Coronary artery (tissue), 2 donors: ENCODE results near the gene DNAJC11.

ENCODE experiments used
- DNase-seq: peaks from one replicate; pipeline ENCODE4 v3.0.0-alpha.2; 2017; ENCODE audit warnings: low spot score
- H3K27ac ChIP-seq, 2 donors: fragments of 200-600 bp; sonication (generic); one replicate each; pipeline ENCODE4 v1.5.1; 2016 to 2019
- H3K4me3 ChIP-seq: fragments of 200-600 bp; sonication (generic); 2 replicates; pipeline ENCODE4 v1.5.1; 2016; ENCODE audit warnings: mild to moderate bottlenecking, moderate library complexity
- TF ChIP-seq, protein P1 (sequence below): fragments of 200-600 bp; sonication (generic); IDR thresholded peaks from one replicate; pipeline ENCODE4 v1.5.1; 2019; ENCODE audit warnings: antibody characterized with exemption

Gene DNAJC11

DNA sequence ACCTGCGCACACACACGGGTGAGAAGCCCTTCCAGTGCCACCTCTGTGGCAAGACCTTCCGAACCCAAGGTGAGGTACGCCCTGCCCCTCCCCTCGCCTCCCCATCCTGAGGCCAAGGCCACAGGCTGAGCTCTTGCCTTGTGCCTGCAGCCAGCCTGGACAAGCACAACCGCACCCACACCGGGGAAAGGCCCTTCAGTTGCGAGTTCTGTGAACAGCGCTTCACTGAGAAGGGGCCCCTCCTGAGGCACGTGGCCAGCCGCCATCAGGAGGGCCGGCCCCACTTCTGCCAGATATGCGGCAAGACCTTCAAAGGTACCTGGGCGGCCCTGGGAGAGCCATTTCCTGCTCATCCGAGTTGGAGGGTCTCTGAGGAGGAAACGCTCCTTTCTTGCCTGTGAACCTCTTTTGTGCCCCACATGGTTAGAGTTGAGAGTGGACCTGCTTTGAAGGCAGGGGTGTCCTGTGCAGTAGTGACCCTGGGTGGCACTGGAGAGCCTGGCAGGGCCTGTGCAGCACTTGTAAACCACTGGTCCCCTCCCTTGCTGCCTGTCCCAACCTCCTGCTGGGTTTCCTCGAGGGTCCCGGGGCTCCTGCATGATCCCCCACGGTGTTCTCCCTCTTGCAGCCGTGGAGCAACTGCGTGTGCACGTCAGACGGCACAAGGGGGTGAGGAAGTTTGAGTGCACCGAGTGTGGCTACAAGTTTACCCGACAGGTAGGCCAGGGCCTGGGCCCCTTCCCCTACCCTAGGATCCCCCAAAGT lies 113.3 kb downstream of the DNAJC11 start:
- Histone ChIP-seq H3K27ac (peak overlapping the region in 1 of 2 donors; percentile 37), H3K4me3 (no peak overlapping the region)
- DNase-seq: no peak
- TF ChIP-seq, protein P1, sequence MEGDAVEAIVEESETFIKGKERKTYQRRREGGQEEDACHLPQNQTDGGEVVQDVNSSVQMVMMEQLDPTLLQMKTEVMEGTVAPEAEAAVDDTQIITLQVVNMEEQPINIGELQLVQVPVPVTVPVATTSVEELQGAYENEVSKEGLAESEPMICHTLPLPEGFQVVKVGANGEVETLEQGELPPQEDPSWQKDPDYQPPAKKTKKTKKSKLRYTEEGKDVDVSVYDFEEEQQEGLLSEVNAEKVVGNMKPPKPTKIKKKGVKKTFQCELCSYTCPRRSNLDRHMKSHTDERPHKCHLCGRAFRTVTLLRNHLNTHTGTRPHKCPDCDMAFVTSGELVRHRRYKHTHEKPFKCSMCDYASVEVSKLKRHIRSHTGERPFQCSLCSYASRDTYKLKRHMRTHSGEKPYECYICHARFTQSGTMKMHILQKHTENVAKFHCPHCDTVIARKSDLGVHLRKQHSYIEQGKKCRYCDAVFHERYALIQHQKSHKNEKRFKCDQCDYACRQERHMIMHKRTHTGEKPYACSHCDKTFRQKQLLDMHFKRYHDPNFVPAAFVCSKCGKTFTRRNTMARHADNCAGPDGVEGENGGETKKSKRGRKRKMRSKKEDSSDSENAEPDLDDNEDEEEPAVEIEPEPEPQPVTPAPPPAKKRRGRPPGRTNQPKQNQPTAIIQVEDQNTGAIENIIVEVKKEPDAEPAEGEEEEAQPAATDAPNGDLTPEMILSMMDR: no peak

DNA sequence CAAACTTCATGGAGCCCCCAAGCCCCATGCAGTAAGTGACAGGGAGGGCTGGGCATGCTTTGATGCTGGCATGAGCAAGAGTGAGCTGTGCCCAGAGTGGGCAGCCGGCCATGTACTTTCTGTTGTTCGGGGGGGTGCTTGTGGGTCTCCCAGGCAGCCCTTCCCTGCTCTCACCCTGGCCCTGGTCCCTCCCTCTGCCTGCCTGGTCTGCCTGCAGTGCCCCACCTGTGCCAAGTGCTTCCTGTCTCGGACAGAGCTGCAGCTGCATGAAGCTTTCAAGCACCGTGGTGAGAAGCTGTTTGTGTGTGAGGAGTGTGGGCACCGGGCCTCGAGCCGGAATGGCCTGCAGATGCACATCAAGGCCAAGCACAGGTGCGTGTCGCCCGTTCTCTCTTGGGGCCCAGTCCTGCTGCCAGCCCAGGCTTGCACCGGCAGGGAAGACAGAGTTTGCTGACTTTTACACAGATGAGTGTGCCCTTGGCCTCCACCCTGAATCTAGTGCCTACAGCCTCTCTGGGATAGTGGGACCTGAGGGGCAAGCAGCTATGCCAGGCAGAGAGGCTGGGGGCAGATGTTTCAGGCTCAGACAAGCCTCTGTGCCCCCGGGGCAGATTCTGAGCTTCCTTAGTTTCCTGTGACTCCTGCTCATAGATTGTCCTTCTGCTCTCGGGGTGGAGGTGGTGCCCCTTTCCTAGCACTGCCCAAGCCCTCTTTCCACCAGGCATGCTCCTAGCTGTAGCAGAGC lies 114.2 kb downstream of the DNAJC11 start:
- Histone ChIP-seq H3K27ac (peak overlapping the region; percentile 35 to 54), H3K4me3 (no peak overlapping the region)
- TF ChIP-seq, protein P1: no peak
- DNase-seq: no peak

DNA sequence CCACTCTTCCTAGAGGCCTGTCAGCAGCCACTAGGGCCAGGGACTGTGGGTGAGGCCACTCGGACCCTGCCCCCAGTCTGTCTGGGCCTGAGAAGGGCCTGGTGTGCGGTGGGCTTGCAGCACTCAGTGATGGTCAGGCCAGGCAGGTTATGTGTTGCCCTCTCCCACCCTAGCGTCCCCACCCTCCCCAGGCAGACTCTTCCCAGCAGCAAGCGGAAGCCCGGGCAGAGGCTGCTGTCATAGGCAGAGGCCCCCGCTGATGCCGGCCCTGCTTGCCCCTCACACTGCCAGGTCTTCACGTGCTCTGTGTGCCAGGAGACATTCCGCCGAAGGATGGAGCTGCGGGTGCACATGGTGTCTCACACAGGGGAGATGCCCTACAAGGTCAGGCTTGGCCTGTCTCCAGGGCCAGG lies 115.2 kb downstream of the DNAJC11 start:
- no peak overlapping the region for H3K27ac ChIP-seq
- DNase-seq: no peak
- no peak overlapping the region for H3K4me3 ChIP-seq
- TF ChIP-seq, protein P1: no peak

DNA sequence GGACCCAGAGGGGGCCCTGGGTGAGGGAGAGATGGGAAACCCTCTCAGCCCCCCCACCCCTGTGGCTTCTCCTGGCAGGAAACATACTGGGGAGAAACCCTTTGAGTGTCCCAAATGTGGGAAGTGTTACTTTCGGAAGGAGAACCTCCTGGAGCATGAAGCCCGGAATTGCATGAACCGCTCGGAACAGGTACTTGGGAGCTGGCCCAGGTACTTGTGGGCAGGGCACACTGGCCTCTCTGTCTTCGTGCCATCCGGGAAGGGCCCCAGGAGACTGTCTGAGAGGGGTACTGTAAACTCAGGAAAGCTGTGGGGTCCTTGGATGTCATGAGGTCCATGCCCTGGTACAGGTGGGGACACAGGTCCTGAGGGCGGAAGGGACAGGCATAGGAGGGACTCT lies 115.8 kb downstream of the DNAJC11 start:
- DNase-seq: no peak
- TF ChIP-seq, protein P1: no peak
- Histone ChIP-seq H3K27ac (no peak overlapping the region), H3K4me3 (no peak overlapping the region)

DNA sequence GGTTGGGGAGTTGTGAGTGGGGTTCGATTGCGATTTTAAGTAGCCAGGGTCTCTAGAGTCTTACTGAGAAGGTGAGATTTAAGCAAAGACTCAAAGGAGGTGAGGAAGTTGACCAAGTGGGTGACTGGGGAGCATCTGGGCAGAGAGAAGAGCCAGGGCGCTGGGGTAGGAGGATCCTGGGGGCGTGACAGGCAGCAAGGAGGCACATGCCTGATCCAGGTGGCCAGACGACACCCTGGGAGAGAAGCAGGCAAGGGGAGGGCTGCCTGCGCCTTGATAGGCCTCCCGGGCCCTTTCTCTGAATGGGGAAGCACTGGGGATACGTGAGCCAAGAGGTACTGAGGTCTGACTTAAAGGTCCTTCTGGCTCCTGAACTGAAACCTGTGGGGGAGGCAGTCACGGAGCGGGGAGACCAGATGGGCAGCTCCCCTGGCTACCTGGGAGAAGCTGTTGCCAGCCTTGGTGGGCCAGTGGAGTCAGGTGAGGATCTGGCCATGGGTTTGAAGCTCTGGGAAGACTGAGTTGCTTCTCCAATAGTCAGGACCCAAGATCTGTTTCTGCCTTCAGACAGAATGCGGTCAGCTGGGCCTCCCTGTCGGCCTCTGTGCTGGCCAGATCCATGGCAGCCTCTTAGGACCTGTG lies 116.4 kb downstream of the DNAJC11 start:
- TF ChIP-seq, protein P1: no peak
- no peak overlapping the region for H3K4me3 ChIP-seq
- H3K27ac ChIP-seq: no peak overlapping the region
- DNase-seq: no peak
